SK-N-MC (cell line): ENCODE measurements around the gene PPIC.

ENCODE experiments used
- DNase-seq: peaks from one replicate; pipeline ENCODE4 v3.0.0-alpha.2; 2011; ENCODE audit warnings: low read depth, low spot score
- H3K27ac ChIP-seq: fragments of 200-600 bp; sonication (generic); 2 replicates; pipeline ENCODE4 v1.5.1; 2016; ENCODE audit warnings: mixed run types
- H3K36me3 ChIP-seq: fragments of 200-600 bp; sonication (generic); 2 replicates; pipeline ENCODE4 v1.6.1; 2017; ENCODE audit warnings: antibody characterized with exemption, low read length, mixed read lengths; ENCODE audit not compliant: insufficient read depth
- H3K4me3 ChIP-seq: fragments of 200-600 bp; sonication (generic); 2 replicates; pipeline ENCODE4 v1.5.1; 2016
- H3K9ac ChIP-seq: fragments of 200-600 bp; sonication (generic); 2 replicates; pipeline ENCODE4 v1.8.0; 2017; ENCODE audit warnings: mixed run types, mixed read lengths; ENCODE audit not compliant: insufficient read length
- H3K9me3 ChIP-seq: fragments of 200-600 bp; sonication (generic); 2 replicates; pipeline ENCODE4 v1.6.1; 2017; ENCODE audit warnings: low read depth, mild to moderate bottlenecking, antibody characterized with exemption, low read length, moderate library complexity, mixed read lengths
- EZH2 ChIP-seq: fragments of 200-600 bp; sonication (generic); IDR thresholded peaks from one replicate; pipeline ENCODE4 v1.6.1; 2017; ENCODE audit warnings: antibody characterized with exemption
- FOXP2 ChIP-seq: optimal IDR thresholded peaks from 2 replicates; pipeline ENCODE3; 2011; ENCODE audit warnings: mild to moderate bottlenecking, moderate library complexity; ENCODE audit not compliant: insufficient read depth; ENCODE audit errors: extremely low read length, control extremely low read depth
- POLR2AphosphoS5 ChIP-seq: IDR thresholded peaks from 2 replicates; pipeline ENCODE4 v1.6.1; 2012; ENCODE audit warnings: mild to moderate bottlenecking, low read depth, low read length, borderline replicate concordance

The PPIC gene

DNA sequence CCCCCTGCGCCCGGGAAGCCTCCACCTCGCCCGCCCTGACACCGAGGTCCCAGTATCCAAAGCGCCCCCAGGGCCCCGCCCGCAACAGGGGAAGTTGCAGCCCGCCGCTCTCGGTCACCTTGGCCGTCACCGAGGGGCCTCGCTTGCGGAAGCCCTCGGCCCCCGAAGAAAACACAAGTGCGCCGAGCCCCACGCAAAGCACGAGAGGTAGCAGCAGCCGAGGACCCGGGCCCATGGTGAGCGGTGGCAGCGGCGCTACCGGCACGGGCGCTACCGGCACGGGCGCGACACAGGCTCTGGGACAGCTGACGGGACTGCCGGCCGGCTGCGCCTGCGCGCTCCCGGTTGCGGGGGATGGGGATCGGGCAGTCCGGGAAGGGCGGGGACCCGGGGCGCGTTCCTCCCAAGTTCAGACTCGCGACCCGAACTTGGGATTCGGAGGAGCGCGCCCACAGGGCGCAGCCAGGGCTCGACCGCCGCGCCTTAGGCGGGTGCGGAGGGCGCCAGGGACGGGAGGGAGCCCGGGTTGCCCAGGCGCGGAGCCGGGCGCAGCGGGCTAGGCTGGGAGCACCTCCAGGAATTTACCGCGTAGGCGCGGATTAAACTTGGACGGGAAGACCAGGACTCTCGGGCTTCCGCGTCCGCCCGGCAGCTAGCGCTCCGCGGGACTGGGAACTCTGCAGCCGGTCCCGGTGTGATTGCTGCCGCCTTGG is at the start of gene PPIC:
Gene PPIC (minus strand): TSS at position 335 of the 713 bp plus-strand sequence. CDS start 100 bp downstream, at position 235.
- TF ChIP-seq POLR2AphosphoS5 (no peak), EZH2 (no peak), FOXP2 (no peak)
- no peak for DNase-seq
- no peak within 1 kb of the TSS for H3K27ac ChIP-seq
- no peaks in the 10 kb centered on the region for H3K9me3 ChIP-seq
- peak within 1 kb of the TSS; percentile 85 for H3K4me3 ChIP-seq
- H3K36me3 ChIP-seq: no peaks in the 10 kb centered on the region
- peak within 1 kb of the TSS; percentile 29 for H3K9ac ChIP-seq

DNA sequence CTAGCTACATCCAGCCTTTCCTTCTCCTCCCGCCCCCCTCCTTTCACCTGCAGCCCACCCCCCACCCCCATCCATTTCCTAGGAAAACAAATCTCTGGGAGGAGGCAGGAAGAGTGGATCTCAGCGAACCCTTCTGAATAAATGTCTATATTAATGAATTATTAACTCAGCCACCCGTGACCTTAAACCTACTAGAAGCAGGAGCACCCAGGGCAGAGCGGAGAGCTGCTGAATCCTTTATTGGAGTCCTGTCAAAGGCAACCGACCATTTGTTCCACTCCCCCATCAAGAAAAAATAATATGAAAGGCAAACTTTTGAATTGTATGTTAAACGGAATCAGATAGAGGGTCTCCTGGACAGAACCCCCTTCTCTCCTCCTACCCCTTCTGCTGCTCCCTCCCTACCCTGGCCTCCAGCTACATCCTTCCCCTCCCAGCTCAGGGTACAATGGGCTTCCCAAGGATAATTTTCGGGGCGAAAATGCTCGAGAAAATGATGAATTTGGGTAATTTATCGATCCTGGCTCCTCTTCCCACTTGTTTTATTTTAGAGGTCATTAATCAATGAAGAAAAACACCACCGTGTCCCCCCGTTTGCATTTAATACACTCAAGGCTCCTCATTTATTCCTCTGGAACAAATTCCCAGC is 49.2 kb upstream of the PPIC start:
- DNase-seq: no peak
- no peak overlapping the region for H3K9ac ChIP-seq
- no peak overlapping the region for H3K27ac ChIP-seq
- no peaks in the 10 kb centered on the region for H3K9me3 ChIP-seq
- H3K36me3 ChIP-seq: no peaks in the 10 kb centered on the region
- TF ChIP-seq EZH2: no peak
- H3K4me3 ChIP-seq: no peak overlapping the region

DNA sequence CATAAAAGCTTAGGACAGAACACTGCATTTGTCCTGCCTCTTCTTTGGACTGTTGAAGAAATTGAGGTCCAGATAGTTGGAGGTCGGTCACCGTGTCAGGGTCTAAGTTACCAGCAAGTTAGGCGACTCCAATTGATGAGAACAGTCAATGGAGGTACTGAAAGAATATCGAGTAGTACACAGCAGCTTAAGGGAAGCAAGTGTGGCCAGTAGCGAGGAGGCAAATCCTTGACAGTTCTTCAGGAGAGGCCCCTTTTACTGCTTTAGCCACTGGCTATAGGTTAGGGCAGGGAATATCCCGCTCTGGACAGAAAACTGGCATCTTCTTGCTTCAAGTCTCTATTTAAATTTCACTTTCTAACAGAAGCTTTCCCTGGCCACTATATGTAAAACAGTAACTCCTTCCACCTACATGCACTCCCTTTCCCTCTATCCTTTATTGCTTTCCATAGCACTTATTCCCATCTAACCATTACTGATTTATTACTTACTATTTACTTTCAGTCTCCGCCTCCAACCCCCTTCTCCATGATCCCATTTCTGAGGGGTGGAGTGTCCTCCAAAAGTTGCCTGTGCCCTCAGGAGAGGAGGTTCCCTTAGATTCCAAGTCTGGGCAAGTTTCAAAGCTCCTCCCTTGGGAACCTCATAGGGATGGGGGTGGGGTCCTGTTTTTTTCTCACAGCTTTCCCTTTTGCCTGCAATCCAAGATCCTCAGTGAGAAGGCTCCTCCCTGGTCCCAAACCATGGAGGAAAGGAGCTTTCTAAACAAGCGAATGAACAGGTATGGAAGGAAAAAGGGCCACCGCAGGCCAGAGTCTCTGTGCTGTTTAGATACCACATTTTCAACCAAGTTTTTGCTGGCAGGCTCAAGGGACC is 48.4 kb upstream of the PPIC start:
- Histone ChIP-seq H3K4me3 (no peak overlapping the region), H3K9ac (no peak overlapping the region), H3K9me3 (no peaks in the 10 kb centered on the region), H3K36me3 (no peaks in the 10 kb centered on the region), H3K27ac (no peak overlapping the region)
- DNase-seq: no peak
- TF ChIP-seq POLR2AphosphoS5 (no peak), FOXP2 (no peak), EZH2 (no peak)

DNA sequence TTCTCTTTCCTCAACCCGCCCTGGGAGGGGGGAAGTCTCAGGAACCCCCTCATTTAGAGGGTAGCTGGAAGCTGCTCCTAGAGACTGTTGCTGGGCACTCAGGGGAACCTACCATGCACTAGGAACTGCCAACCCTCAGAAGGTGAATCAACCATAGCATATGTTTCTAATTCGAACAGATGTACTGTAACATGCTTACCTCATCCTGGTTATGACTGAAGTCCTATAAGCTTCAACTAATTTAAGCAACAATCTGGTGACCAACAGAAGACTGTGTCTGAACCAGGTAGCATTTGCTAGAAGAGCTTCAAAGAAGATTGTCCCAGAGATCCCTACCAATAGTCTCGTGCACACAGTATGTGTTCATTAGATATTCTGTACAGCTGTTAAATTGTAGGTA is 46.8 kb upstream of the PPIC start:
- H3K9me3 ChIP-seq: no peaks in the 10 kb centered on the region
- H3K9ac ChIP-seq: no peak overlapping the region
- H3K4me3 ChIP-seq: no peak overlapping the region
- no peak overlapping the region for H3K27ac ChIP-seq
- no peaks in the 10 kb centered on the region for H3K36me3 ChIP-seq
- no peak for DNase-seq
- TF ChIP-seq EZH2: no peak
- no peak for TF ChIP-seq FOXP2
- no peak for TF ChIP-seq POLR2AphosphoS5

DNA sequence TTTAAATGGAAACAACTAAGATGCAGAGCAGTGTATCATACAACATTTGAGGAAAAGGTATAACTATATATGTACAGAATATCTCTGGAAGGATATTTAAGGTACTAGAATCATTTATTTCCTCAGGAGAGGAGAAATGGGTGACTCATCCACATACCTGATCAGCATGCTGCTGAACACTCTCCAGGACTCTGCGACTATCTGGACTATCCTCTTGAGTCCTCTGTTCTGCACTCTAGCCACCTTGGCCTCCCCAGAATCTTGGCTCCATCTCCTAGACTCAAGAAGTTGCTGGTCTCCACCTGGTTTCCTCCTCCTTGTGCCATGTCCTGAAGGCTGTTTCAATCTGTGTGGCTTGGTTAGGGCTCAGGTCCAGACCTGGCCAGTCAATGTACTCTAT is 43.7 kb upstream of the PPIC start:
- Histone ChIP-seq H3K36me3 (no peaks in the 10 kb centered on the region), H3K9me3 (no peaks in the 10 kb centered on the region), H3K9ac (no peak overlapping the region), H3K27ac (no peak overlapping the region), H3K4me3 (no peak overlapping the region)
- no peak for DNase-seq
- TF ChIP-seq EZH2: no peak
- TF ChIP-seq POLR2AphosphoS5: no peak
- no peak for TF ChIP-seq FOXP2

DNA sequence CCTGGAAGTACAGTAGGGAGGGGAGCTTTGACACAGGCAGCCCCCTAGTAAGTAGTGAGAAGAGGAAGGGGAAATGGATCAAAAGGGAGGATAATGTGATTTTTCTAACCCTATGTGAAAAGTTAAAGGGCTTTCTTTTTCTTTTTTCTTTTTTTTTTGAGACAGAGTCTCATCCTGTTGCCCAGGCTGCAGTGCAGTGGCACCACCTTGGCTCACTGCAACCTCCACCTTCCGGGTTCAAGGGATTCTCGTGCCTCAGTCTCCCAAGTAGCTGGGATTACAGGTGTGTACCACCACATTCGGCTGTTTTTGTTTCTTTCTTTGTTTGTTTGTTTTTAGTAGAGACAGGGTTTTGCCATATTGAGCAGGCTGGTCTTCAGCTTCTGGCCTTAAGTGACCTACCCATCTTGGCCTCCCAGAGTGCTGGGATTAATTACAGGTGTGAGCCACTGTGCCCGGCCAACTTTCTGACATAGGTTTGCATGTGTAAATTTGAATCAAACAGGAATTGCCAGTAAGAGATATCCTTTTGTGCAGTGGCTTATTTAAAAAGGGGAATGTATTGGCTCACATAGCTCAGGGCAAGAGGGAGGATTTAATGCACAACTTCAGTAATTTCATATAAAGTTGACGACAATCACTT is 39.1 kb upstream of the PPIC start:
- Histone ChIP-seq H3K36me3 (no peaks in the 10 kb centered on the region), H3K4me3 (no peak overlapping the region), H3K27ac (no peak overlapping the region), H3K9ac (no peak overlapping the region), H3K9me3 (no peaks in the 10 kb centered on the region)
- DNase-seq: no peak
- no peak for TF ChIP-seq POLR2AphosphoS5
- no peak for TF ChIP-seq EZH2
- no peak for TF ChIP-seq FOXP2

DNA sequence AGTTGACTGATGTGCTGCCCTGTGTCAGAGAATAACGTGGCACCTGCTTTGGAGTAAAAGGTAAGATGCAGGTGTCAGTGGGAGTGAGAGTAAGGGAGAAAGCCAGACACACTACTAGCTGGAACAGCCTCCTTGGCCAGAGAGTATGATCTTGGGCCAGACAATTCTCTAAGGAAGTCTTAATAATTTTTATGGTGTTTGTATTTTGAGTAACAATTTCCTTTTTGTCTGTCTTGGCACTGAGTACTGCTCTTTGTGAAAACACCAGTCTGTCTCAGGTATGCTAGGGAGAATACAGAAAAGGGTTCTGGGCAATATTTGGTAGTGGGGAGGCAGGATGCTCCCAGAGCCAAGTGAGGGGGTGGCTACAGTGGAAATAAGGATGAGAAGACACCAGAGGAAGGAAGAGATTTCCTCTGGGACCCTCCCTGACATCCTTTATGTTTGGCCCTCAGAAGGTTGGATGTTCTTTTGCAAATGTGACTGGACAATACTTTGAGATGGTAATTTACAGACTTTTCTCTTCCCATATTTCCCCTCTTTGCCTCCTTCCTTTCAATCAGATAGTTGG is 31.9 kb upstream of the PPIC start:
- Histone ChIP-seq H3K4me3 (no peak overlapping the region), H3K27ac (no peak overlapping the region), H3K36me3 (no peaks in the 10 kb centered on the region), H3K9me3 (no peaks in the 10 kb centered on the region), H3K9ac (no peak overlapping the region)
- DNase-seq: no peak
- no peak for TF ChIP-seq FOXP2
- no peak for TF ChIP-seq POLR2AphosphoS5
- TF ChIP-seq EZH2: no peak

DNA sequence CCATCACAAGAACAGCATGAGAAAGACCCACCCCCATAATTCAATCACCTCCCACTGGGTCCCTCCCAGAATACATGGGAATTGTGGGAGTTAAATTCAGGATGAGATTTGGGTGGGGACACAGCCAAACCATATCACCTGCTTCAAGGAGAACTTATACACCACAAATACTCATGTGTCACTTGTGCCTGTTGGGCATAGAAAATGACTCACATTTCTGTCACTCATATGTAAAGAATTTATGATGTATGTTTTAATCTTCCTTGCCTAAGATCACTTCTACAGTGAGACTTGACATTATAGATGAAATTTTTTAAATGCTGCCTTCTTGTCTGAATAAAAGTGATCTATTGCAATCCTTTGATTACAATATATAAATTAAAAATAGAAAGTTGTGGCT is 29.5 kb upstream of the PPIC start:
- Histone ChIP-seq H3K27ac (no peak overlapping the region), H3K9me3 (no peaks in the 10 kb centered on the region), H3K9ac (no peak overlapping the region), H3K36me3 (no peaks in the 10 kb centered on the region), H3K4me3 (no peak overlapping the region)
- TF ChIP-seq FOXP2: no peak
- no peak for TF ChIP-seq EZH2
- no peak for TF ChIP-seq POLR2AphosphoS5
- DNase-seq: no peak
